HTR-8/SVneo (cell line): ENCODE data around the gene PLEKHG1.

Experiments used
- DNase-seq: peaks from one replicate; pipeline ENCODE4 v3.0.0; 2011; ENCODE audit warnings: low spot score, mixed read lengths; ENCODE audit not compliant: insufficient read length
- FAIRE-seq: peaks from 2 replicates; lab custom pipeline; 2011; peaks lifted over from hg19 to GRCh38; lab: Jason Lieb, UNC

PLEKHG1 gene

GRCh38 chr6:150599199-150600009 is at the start of gene PLEKHG1:
PLEKHG1 (plus strand) TSS chr6:150599885; CDS start chr6:150733682, 133,797 bp downstream.
- peak; percentile 10 for DNase-seq
- FAIRE-seq = no peak

- FAIRE-seq = no peak
- DNase-seq = no peak
Measured at GRCh38 chr6:150550244-150550643, 49.4 kb upstream of the PLEKHG1 start.

- DNase-seq = no peak
- no peak for FAIRE-seq
Measured at GRCh38 chr6:150557043-150557599, 42.6 kb upstream of the PLEKHG1 start.

DNA sequence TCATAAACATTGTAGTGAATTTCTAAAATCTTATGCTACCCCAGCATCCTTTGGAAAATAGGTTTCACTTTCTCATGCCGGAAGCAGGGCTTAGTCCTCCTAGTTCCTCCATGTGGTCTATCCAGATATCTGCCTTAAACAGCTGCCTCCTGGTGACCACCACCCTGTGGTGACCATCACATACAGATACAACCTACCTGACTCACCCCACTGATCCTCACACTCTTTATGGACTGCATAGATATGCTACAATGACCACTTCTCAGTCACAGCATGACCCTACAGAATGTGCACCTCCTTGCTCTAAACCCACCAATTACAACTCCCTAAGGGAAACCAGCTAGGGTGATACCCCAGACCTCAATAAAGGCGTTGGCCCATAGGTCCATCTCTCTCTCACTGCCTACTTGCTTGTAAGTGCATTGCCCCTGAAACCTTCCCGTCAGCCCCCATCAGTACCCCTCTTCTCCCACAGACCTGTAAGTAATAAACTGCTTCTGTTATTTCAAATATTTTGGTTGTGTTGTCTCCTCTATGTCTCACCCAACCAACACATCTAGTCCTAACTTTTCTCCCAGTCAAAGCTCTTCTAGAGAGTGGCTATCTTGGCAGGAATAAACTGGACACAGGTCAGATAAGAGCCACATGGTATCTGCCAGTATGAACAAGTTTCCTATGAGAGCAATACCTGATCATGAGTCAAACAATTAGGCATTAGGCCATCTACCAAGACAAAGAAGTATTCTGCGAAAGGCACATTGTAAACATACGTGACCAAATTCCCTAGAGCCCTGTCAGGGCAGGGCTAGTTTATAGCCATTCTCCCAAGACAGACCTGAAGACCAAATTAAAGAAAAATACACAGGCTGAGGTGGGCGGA is 39.4 kb upstream of the PLEKHG1 start:
- no peak for DNase-seq
- FAIRE-seq = no peak

- DNase-seq = no peak
- FAIRE-seq = no peak
Measured at GRCh38 chr6:150560884-150561219, 38.8 kb upstream of the PLEKHG1 start.

DNA sequence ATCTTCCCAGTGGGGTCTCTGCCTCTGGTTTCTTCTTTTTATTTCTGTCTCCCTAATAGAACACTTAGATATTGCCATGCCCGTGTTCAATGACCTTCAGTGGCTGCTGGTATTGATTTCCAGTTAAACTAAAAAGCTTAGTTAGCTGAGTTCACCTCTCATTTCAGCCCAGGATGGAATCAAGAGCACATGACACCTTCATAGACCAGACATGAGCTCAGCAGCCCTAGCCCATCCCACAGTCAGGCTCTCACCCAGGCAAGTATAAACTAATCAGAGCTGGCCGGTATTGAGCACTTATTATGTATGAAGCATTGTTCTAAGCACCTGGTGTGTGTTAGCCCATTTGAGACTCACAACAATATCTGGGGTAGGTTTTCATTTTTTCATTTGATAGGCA is 33.7 kb upstream of the PLEKHG1 start:
- FAIRE-seq = no peak
- no peak for DNase-seq

DNA sequence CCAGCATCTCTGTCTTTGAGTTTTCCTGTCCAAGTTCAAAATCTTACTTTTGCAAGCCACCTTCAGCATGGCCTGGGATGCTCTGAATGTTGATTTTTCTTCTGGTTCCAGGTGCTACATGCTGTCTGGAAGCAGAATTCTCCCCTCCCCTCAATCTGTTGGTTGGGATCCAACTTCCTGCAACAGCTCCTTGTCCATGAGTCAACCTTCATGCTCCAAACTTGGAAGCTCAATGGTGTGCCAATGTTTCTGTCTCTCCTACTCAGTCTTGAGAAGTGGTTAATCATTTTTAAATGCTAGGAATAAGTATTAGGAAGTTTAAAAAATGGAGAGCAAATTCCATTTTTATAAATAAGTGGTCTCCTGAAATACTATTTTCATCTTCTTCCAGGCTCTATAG is 33.2 kb upstream of the PLEKHG1 start:
- DNase-seq (no peak), FAIRE-seq (no peak)

DNA sequence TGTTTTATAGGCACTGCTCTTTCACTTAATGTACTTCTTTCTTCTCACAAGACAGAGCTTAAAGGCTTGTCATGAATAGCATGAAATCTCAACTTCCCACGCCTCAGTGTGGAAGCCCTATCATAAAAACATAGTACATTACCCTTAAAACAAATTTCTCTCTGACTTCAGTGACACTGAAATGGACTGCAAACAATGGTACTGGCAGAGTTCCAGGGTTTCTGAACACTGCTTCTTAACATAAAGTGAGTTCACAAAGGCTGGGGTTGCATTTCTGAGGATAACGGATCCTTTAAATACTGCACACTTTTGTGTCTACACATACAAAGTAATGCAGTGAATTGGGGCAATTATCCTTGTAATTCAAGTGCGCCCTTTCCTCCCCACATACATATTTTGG is 32.3 kb upstream of the PLEKHG1 start:
- no peak for FAIRE-seq
- no peak for DNase-seq

GRCh38 chr6:150567823-150568383 is 31.8 kb upstream of the PLEKHG1 start:
- DNase-seq (no peak), FAIRE-seq (no peak)

DNA sequence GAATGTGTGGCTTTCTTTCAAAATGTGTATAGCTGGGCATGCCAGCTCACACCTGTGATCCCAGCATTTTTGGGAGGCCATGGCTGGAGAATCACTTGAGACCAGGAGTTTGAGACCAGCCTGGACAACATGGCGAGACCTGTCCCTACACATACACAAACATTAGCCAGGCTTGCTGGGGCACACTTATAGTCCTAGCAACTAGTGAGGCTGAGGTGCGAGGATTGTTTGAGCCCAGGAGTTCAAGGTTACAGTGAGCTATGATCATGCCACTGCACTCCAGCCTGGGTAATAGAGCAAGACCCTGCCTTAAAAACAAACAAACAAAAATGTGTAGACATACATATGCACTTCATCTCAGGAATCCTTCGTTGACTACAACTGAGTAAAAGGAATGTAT is 31.1 kb upstream of the PLEKHG1 start:
- no peak for DNase-seq
- FAIRE-seq = no peak

GRCh38 chr6:150569161-150569560 is 30.5 kb upstream of the PLEKHG1 start:
- DNase-seq (no peak), FAIRE-seq (no peak)

DNA sequence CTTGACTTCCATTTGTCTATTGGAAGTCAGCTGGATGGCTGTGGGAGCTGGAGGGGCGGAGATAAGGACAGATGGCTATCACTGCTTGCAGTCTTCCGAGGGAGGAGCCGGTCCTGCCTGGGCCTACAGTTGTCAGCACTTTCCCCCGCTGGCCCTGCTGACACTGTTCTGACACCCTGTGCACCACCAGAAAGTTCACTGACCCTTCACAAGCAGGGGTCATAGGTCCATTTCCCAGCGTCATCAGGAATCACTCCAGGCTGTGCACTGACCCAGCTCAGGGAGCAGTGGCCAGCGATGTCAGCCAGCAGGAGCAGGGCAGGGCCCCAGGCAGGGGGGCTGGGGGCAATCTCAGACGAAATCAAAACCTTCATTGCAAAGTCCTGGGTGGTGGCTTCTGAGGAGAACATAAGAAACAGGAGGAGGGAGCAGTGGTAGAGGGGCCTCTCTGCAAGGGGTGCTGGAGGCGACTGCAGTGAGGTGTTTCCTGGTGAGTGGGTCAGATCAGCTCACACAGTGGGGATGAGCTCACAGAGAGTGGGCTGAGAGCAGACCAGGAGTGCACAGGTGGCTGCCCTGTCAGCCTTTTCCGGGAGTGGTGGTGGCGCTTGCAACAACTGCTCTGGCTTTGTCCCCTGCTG is 26.5 kb upstream of the PLEKHG1 start:
- FAIRE-seq (no peak), DNase-seq (no peak)

DNA sequence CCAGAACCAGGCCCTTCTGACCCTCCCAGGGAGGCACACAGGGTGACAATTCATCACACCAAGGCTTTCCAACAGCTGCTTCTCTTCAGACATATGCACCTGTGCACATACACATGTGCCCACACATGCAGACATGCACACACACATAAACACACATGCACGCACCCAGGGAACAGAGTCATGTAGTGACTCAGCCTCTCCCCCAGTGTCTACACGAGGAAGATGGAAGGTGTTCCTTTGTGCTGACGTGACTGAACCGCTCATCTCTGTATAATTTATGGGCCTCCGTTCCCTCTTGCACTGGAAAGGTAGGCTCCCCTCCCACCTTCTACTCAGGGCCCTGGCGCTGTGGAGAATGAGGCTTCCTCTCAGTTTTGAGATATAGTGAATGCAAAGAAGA is 23.8 kb upstream of the PLEKHG1 start:
- DNase-seq (no peak), FAIRE-seq (no peak)

DNA sequence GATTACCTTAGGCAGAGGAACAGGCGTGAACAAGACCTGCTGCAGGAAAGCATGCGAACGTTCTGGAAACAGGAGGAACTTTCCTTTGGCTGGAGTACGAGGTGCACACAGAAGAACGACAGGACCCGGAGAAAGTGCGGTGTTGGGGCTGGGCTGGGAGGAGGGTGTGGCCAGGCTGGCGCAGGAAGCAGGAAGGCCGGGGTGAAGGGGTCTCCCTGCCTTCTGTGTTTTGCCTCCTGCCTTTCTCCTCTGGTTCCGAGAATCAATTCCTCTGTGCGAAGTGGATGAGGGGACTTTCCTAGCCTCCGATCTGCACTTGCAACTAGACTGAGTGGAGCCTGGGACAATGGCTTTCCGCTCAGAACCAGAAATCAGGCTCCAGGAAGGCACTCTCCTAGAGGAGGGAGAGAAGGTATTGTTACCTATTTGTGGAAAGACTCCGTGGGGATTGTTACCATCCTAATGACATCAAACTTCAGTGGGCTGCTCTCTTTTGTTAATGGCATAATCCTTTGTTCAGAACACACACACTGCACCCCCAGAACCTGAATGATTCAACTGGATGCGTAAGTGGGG is 22.9 kb upstream of the PLEKHG1 start:
- DNase-seq = no peak
- FAIRE-seq = no peak

- FAIRE-seq = no peak
Measured at GRCh38 chr6:150579611-150580010, 20.1 kb upstream of the PLEKHG1 start.

GRCh38 chr6:150580489-150580888 is 19.2 kb upstream of the PLEKHG1 start:
- DNase-seq = no peak
- no peak for FAIRE-seq

More at GRCh38 chr6:150579611-150580010, 20.1 kb upstream of the PLEKHG1 start:
- no peak for DNase-seq

DNA sequence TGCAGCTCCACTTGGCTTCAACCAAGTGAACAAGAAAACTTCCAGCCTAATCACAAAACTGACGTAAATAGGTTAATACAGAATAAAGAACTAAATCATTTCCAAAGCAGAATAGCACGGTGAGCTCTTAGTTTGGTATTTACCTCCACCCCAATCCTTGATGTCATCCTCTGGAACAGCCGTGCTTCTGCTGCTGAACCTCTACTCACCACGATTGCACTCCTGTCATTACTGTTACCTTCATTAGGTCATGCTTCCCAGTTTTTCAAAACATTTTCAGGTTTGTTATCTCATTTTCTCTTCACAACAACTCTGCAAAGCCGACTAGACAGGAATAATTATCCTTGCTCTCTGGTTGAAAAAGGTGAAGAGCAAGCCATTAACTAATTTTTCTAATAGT is 15.6 kb upstream of the PLEKHG1 start:
- DNase-seq = no peak
- no peak for FAIRE-seq

GRCh38 chr6:150584596-150584995 is 15.1 kb upstream of the PLEKHG1 start:
- FAIRE-seq (no peak), DNase-seq (no peak)

DNA sequence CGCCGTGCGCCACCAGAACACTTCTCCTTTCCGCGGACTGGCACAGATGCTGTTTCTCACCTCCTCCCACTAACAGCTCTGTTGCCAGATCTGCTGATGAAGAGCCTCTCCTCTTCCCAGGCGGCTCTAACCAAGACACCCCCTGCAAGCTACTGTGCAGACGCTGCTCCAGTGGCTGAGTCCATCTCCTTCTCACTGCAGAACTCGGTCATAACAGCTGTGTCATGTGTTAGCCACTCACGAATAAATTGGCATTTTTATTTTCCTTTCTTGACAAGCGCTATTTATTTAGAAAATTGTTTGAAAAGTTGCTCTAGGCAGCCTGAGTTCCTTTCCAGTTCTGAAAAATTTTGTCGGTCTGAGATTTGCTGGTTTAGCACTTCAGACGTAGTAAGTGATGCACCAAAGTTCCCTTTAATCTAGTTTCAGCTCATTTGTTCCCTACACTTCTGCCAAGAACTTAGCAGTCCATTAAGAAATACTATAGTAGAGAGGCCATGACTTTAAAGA is 12.8 kb upstream of the PLEKHG1 start:
- DNase-seq (no peak), FAIRE-seq (no peak)

- DNase-seq (no peak), FAIRE-seq (no peak)
Measured at GRCh38 chr6:150587637-150588036, 12.0 kb upstream of the PLEKHG1 start.
